ENCODE results near the gene SLC25A22.

- peak in 1 of 3 donors; percentile 32 for TF ChIP-seq POLR2AphosphoS5 (IDR thresholded peaks at IDR 0.05)
- TF ChIP-seq CTCF (IDR thresholded peaks at IDR 0.05 in 8 of 11, conservative IDR thresholded peaks at IDR 0.05 in 3 of 11), result no peak
- no peak for TF ChIP-seq POLR2A (IDR thresholded peaks at IDR 0.05)
These were observed 8.8 kb downstream of the SLC25A22 start for GRCh38 chr11:788953-789940.

Data from spleen (tissue), 7 donors.